H54 (cell line): ENCODE data around the gene HHATL.
A peak's percentile ranks its signal among the peaks of the same experiment; 100 is the strongest.

Experiments used
- DNase-seq: peaks from one replicate; pipeline ENCODE4 v3.0.0; 2011; ENCODE audit warnings: low spot score, mixed read lengths; ENCODE audit not compliant: insufficient read length
- FAIRE-seq: peaks from 3 replicates; lab custom pipeline; 2011; peaks lifted over from hg19 to GRCh38; lab: Jason Lieb, UNC
- POLR2A ChIP-seq: IDR thresholded peaks from 2 replicates; pipeline ENCODE4 v1.6.1; 2011; ENCODE audit warnings: low read depth, mild to moderate bottlenecking, low read length

Gene HHATL

GRCh38 chr3:42702066-42702951, at the start of gene HHATL:
Gene HHATL, minus strand, starts transcription at chr3:42702798. Its CDS starts 1,972 bp downstream, at chr3:42700826.
- no peak for TF ChIP-seq POLR2A
- no peak for DNase-seq
- FAIRE-seq: no peak

- no peak for TF ChIP-seq POLR2A
Measured at GRCh38 chr3:42751609-42752008, 49.0 kb upstream of the HHATL start.

GRCh38 chr3:42750834-42751233, 48.2 kb upstream of the HHATL start:
- DNase-seq (no peak), FAIRE-seq (no peak)
- no peak for TF ChIP-seq POLR2A

More at GRCh38 chr3:42751609-42752008, 49.0 kb upstream of the HHATL start:
- FAIRE-seq (no peak), DNase-seq (no peak)

- FAIRE-seq (no peak), DNase-seq (peak; percentile 33)
- TF ChIP-seq POLR2A: no peak
Measured at GRCh38 chr3:42749753-42750231, 47.2 kb upstream of the HHATL start.

- FAIRE-seq: no peak
- no peak for DNase-seq
- no peak for TF ChIP-seq POLR2A
Measured at GRCh38 chr3:42749025-42749752, 46.6 kb upstream of the HHATL start.

GRCh38 chr3:42747581-42747980, 45.0 kb upstream of the HHATL start:
- TF ChIP-seq POLR2A: no peak
- FAIRE-seq (no peak), DNase-seq (no peak)

GRCh38 chr3:42746455-42747450, 44.2 kb upstream of the HHATL start:
- no peak for DNase-seq
- no peak for TF ChIP-seq POLR2A
- FAIRE-seq: no peak

GRCh38 chr3:42745776-42746454, 43.3 kb upstream of the HHATL start:
- FAIRE-seq: no peak
- TF ChIP-seq POLR2A: no peak

GRCh38 chr3:42745291-42745745, 42.7 kb upstream of the HHATL start:
- DNase-seq: no peak
- FAIRE-seq: no peak

More at GRCh38 chr3:42745776-42746454, 43.3 kb upstream of the HHATL start:
- DNase-seq: no peak

GRCh38 chr3:42743204-42743995, 40.8 kb upstream of the HHATL start:
- FAIRE-seq (no peak), DNase-seq (no peak)
- TF ChIP-seq POLR2A: no peak

More at GRCh38 chr3:42745291-42745745, 42.7 kb upstream of the HHATL start:
- TF ChIP-seq POLR2A: no peak

GRCh38 chr3:42742688-42743087, 40.1 kb upstream of the HHATL start:
- DNase-seq (no peak), FAIRE-seq (no peak)
- TF ChIP-seq POLR2A: no peak

- no peak for DNase-seq
- TF ChIP-seq POLR2A: no peak
- FAIRE-seq: no peak
Measured at GRCh38 chr3:42742259-42742658, 39.7 kb upstream of the HHATL start.
